ENCODE data around the gene TRAPPC12. TPM values are rescaled to one million over a fixed set of nuclear protein-coding genes. Genes with fewer than 3 reads are reported as not detected.

The TRAPPC12 gene
- 47.5 and 52.9 TPM in 2 replicates for total RNA-seq (2014; rRNA removed; shearing (Covaris generic))

DNA sequence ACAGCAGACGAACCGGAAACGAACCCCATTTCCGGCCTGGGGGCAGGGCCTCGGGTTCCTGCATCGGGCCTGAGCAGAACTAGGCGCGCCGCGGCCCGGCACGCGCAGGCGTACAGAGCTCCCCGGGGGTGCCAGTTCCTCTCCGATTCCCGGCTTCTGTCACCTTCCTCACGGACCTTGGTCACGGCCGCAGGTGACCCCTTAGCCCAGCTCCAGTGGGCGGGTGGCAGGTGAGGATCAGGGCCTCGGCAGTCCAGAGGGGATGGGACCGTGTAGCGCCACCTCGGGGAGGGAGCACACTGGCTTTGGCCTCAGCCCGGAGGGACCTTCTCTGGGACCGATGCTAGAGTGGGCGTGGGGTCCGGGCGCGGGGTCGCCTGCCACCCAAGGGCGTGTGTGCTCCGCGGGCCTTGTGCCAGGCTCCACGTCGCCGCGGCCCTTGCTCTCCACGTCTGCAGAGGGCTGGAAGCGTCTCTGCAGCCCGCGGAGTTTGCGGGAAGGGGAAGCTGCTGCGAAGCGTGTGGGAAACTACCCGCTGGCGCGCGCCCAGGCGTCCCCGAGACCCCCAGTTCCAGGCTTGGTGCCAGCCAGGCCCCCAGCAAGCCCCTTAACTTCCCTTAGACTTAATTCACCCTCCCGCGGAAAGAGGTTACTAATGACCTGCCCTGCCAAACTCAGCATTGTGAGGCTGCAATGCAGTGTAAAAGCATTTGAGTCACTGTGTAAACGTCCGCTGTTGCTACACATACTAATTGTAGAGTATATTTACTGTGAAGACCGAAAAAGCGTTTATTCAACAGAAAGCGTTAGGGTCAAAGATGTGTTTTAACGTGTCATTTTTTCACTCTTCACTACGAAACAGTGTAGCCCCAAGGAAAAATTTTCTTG lies at the start of gene TRAPPC12:
Gene TRAPPC12, plus strand, starts transcription at position 48 of the 888 bp plus-strand sequence. CDS start 7,930 bp downstream, outside the sequence.
- Histone ChIP-seq H3K9me3 (replicated peaks) (no peaks in the 10 kb centered on the region), H3K27ac (peak within 1 kb of the TSS; percentile 56), H3K4me1 (0 out of 2 replicates have a peak, but pooled peaks cover 3% of the 10 kb centered on the region), H3K4me3 (peak within 1 kb of the TSS; percentile 81), H3K36me3 (peaks cover 18% of the 10 kb centered on the region; the same call in 1 of the 2 replicates), H3K27me3 (no peaks in the 10 kb centered on the region)
- DNase-seq, result peak; percentile 91 to 94

DNA sequence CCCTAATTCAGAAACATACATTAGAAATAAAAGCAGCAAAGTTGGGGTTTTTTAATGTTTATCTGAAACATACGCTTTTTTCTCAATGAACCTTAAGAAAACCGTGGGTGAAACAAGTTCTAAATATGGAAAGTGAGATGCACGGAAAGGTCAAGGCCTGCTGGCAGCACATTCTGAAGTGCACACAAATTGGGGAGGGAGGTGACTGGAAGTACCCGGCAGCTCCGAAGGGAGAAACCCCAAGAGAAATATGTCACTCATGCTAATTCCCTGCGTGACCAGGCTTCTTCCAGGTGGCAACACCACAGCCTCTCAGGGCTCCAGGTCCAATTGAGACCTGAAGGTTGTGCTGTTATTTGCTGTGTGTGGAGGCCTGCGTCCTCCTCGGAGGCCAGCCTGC lies 47.4 kb upstream of the TRAPPC12 start:
- DNase-seq, result no peak
- Histone ChIP-seq H3K27ac (no peak overlapping the region), H3K36me3 (peaks cover 11% of the 10 kb centered on the region; the same call in 1 of the 2 replicates), H3K4me3 (no peak overlapping the region), H3K4me1 (peaks cover 3% of the 10 kb centered on the region; the same call in 1 of the 2 replicates), H3K9me3 (replicated peaks) (no peaks in the 10 kb centered on the region), H3K27me3 (no peaks in the 10 kb centered on the region)

DNA sequence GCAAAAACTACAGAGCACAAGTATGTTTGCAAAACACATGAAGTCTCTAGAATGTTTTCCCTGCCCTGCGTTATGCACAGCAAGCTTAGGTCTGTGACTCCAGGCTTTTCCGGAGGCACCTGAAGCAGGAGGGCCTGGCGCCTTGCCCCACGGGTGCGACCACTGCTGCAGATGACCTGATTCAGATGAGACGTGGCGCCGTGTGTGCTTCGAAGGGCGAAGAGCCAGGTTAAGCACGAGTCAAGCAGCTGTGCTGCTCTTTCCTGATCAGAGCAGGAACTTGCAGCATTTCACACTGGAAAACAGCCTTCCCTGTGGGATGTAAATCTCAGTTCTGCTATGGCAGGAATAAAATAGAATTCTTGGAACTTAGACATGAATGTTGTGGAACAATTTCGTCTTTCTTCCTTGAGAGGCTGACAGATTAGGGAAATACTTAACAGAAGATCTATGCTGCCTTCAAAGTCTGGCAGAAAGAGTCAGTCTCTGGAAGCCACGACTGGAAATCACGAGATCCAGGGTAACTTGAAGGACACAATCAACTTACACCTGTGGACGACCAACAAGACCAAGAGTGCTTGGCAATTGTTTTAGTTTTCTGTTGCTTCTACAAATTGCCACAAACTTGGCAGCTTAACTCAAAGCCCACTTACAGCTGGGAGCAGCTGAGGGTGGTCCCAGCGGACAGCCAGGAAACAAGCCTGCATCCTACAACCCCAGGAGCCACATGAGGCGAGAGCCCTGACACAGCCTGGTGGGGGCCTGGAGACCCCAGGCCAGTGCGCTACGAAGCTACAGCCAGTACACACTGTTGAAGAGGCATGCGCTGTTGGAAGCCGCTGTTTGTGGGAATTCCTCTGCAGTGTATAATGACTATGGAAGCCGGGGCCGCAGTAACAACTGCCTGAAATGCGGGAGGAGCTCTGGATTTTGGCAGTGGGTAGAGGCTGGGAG lies 44.8 kb upstream of the TRAPPC12 start:
- Histone ChIP-seq H3K36me3 (peaks cover 18% of the 10 kb centered on the region; the same call in 1 of the 2 replicates), H3K4me3 (no peak overlapping the region), H3K9me3 (replicated peaks) (no peaks in the 10 kb centered on the region), H3K27me3 (no peaks in the 10 kb centered on the region), H3K4me1 (no peaks in the 10 kb centered on the region), H3K27ac (no peak overlapping the region)
- no peak for DNase-seq

DNA sequence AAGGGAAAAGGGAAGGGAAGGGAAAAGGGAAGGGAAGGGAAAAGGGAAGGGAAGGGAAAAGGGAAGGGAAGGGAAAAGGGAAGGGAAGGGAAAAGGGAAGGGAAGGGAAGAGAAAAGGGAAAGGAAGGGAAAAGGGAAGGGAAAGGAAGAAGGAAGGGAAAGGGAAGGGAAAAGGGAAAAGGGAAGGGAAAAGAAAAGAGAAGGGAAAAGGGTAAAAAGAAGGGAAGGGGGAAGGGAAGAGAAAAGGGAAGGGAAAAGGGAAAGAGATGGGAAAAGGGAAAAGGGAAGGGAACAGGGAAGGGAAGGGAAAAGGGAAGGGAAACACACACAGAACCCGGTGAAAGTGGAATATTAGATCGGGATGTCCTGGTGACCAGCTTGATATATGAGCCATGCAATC lies 42.6 kb upstream of the TRAPPC12 start:
- H3K4me1 ChIP-seq, result no peaks in the 10 kb centered on the region
- peaks cover 10% of the 10 kb centered on the region; the same call in 1 of the 2 replicates for H3K36me3 ChIP-seq
- H3K9me3 ChIP-seq (replicated peaks), result no peaks in the 10 kb centered on the region
- H3K27ac ChIP-seq, result no peak overlapping the region
- DNase-seq, result no peak
- H3K4me3 ChIP-seq, result no peak overlapping the region
- no peaks in the 10 kb centered on the region for H3K27me3 ChIP-seq

DNA sequence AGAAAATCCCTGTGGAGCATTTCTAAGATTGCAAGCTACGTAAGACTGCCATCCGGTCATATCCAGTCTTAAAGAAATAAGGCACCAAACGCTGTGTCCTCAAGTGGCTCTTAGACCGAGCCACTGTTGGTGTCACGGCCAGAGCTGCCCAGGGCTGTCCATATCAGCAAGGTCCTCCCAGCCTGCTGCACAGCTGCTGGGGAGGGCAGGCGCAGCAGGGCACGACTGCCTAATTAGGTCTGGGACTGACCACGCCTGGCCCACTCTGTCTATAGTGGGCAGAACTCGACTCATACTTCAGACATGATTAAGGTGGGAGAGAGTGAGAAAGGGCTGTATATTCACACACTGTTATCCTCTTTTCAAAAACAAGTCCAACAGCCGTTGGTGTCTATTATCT lies 41.2 kb upstream of the TRAPPC12 start:
- Histone ChIP-seq H3K4me1 (no peaks in the 10 kb centered on the region), H3K27ac (no peak overlapping the region), H3K4me3 (no peak overlapping the region), H3K27me3 (no peaks in the 10 kb centered on the region), H3K36me3 (peaks cover 10% of the 10 kb centered on the region; the same call in 1 of the 2 replicates), H3K9me3 (replicated peaks) (no peaks in the 10 kb centered on the region)
- no peak for DNase-seq

DNA sequence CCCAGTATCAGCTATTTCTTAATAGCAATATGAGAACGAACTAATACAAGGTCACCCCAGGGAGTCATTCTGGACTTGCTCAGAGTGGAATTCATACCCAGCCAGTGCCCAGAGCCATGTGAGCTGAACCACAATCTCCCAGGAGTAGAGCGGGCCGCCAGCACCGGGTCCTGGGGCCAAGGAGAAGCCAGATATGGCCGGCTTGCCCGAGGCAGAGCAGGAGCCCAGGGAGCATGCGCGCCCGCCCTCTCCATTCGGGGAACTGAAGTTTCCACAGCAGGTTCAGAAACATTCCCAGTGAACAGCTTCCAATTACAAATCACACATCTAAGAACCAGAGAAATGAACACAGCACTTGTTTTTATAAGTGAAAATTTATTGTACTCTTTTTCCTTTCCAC lies 39.4 kb upstream of the TRAPPC12 start:
- Histone ChIP-seq H3K36me3 (peaks cover 10% of the 10 kb centered on the region; the same call in 1 of the 2 replicates), H3K27ac (no peak overlapping the region), H3K9me3 (replicated peaks) (no peaks in the 10 kb centered on the region), H3K27me3 (no peaks in the 10 kb centered on the region), H3K4me1 (no peaks in the 10 kb centered on the region), H3K4me3 (no peak overlapping the region)
- DNase-seq, result no peak

DNA sequence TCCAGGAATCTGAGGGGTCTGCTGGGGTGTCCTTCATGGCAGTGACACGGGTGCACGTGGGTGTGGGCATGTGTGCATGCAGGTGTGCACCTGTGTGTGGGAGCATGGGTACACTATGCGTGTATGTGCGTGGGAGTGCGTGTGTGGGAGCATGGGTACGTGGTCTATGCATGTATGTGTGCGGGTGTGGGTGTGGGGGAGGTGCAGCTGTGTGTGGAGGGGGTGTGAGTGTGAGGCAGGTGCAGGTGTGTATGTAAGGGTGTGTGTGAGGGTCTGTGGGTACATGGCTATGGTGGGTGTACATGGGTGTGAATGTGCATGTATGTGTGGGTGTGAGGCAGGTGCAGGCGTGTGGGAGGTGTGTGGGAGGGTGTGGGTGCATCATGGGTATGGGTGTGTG lies 38.2 kb upstream of the TRAPPC12 start:
- no peaks in the 10 kb centered on the region for H3K9me3 ChIP-seq (replicated peaks)
- H3K4me1 ChIP-seq, result no peaks in the 10 kb centered on the region
- H3K4me3 ChIP-seq, result no peak overlapping the region
- peaks cover 7% of the 10 kb centered on the region; the same call in 1 of the 2 replicates for H3K36me3 ChIP-seq
- no peak overlapping the region for H3K27ac ChIP-seq
- no peaks in the 10 kb centered on the region for H3K27me3 ChIP-seq
- no peak for DNase-seq

DNA sequence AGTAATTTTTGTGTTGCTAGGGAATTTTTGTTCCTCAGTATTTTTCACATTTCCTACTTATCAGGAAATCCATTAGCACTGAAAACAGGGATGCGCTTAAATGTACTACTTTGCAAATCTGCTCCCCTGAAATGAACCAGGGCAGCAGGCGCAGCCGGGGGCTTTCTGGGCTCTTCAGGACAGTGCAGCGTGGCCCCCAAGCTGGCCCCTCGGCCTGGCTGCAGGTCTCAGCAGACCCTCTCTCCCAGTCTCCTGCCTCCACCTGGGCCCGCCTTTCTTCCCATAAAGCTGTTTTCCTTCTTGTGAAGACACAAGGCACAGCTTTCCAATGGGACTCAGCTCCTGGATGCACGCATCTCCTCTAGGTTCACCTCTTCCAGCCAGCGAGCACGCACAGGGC lies 37.2 kb upstream of the TRAPPC12 start:
- H3K9me3 ChIP-seq (replicated peaks), result no peaks in the 10 kb centered on the region
- no peak overlapping the region for H3K27ac ChIP-seq
- DNase-seq, result no peak
- no peaks in the 10 kb centered on the region for H3K4me1 ChIP-seq
- peaks cover 7% of the 10 kb centered on the region; the same call in 1 of the 2 replicates for H3K36me3 ChIP-seq
- H3K27me3 ChIP-seq, result no peaks in the 10 kb centered on the region
- H3K4me3 ChIP-seq, result no peak overlapping the region

DNA sequence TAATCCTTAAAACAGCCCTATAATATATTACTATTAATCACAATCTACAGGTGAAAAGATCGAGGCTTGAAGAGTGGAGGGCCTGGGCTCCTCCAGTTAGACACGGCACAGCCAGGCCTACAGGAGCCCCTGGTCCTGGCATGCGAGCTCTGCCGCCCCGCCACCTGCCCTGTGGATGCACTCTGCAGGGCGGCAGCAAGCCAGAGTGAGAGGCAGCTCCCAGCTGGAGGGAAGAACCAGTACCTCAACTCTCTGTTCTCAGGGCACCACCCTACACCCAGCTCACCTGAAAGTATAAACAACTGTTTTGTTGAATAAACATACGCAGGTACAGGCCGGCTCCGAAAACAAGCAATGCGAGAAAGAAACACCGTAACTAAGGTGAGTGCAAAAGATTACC lies 36.5 kb upstream of the TRAPPC12 start:
- Histone ChIP-seq H3K27me3 (no peaks in the 10 kb centered on the region), H3K9me3 (replicated peaks) (no peaks in the 10 kb centered on the region), H3K36me3 (0 out of 2 replicates have a peak, but pooled peaks cover 5% of the 10 kb centered on the region), H3K4me3 (no peak overlapping the region), H3K4me1 (no peaks in the 10 kb centered on the region), H3K27ac (no peak overlapping the region)
- DNase-seq, result no peak

DNA sequence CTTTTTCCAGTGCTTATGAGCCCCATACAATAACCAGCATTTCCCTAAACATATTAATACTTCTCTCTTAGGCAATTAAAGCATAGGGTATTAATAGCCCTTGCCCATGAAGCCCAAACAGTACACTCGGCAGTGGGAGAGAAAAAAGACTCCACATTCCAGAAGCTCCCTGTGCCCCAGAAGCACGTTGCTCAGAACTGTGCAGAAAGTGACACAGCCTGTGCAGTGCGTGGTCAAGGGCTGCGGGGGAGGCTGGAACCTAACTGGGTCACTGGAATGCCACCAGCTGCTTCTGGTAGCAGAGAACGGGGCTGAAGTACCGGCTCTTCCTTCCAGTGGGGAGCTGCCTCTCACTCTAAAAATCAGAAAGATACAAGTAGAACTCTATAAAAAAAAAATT lies 34.6 kb upstream of the TRAPPC12 start:
- Histone ChIP-seq H3K4me1 (no peaks in the 10 kb centered on the region), H3K9me3 (replicated peaks) (no peaks in the 10 kb centered on the region), H3K36me3 (peaks cover 2% of the 10 kb centered on the region; the same call in 1 of the 2 replicates), H3K27ac (no peak overlapping the region), H3K27me3 (no peaks in the 10 kb centered on the region), H3K4me3 (no peak overlapping the region)
- no peak for DNase-seq

DNA sequence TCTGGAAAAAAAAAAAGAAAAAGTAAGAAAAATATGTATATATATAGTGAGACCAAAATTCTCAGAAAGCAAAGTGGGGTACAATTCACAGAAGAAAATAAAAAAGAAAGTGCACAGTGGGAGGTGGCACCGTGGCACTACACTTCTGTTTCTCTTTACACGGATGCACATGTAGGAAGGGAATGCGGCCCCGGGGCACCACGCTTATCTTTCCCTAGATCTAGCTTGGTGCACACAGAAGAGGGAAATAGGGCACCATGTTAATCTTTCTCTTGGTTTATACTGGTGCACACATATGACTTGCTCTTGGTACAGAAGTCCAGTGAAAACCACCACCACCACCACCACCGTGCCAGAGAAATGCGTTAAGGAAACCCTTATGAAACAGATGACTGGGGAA lies 33.9 kb upstream of the TRAPPC12 start:
- Histone ChIP-seq H3K27me3 (no peaks in the 10 kb centered on the region), H3K9me3 (replicated peaks) (no peaks in the 10 kb centered on the region), H3K4me3 (no peak overlapping the region), H3K36me3 (peaks cover 6% of the 10 kb centered on the region; the same call in 1 of the 2 replicates), H3K4me1 (no peaks in the 10 kb centered on the region), H3K27ac (no peak overlapping the region)
- no peak for DNase-seq

DNA sequence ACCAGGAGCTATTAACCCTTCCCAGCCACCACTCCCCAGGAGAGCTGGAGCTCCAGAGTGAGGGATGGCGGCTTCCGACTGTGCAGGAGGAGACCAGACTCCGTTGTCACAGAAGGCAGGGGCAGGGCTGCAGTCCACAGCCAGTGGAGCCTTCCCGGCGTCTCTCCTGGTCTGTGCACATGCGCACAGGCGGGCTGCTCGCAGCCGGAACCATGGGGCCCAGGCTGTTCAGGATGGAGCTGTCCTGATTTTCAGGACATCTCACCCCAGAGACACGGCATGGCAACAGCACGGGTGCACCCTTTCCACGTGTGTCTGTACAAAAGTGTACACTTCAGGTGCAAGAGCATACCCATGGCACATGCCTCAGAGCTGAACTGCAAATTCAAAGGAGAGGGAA lies 30.7 kb upstream of the TRAPPC12 start:
- no peak for DNase-seq
- H3K27ac ChIP-seq, result no peak overlapping the region
- H3K27me3 ChIP-seq, result no peaks in the 10 kb centered on the region
- H3K4me3 ChIP-seq, result no peak overlapping the region
- H3K36me3 ChIP-seq, result peaks cover 20% of the 10 kb centered on the region
- H3K4me1 ChIP-seq, result no peaks in the 10 kb centered on the region
- no peaks in the 10 kb centered on the region; the same call in 1 of the 2 replicates for H3K9me3 ChIP-seq (replicated peaks)

DNA sequence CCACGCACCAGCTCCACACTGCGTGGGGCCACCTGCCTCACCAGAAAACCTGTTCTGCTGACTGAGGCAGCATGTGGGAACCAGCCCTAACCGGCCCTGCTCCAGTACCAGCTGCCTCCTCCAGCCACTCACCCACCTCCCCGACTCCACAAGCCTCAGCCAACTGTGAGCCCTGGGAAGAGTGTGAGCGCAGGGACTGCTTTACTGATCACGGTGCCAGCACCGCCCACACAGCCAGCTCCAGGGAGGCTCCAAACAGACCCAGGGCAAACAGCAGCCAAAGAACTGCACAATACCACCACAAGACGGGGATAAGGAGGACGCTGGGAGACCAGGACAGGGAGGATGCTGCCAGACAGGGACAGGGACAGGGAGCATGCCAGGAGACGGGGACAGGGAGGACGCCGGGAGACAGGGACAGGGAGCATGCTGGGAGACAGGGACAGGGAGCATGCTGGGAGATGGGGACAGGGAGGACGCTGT lies 30.2 kb upstream of the TRAPPC12 start:
- H3K4me1 ChIP-seq, result no peaks in the 10 kb centered on the region
- H3K27me3 ChIP-seq, result no peaks in the 10 kb centered on the region
- DNase-seq, result no peak
- no peak overlapping the region for H3K4me3 ChIP-seq
- H3K36me3 ChIP-seq, result peaks cover 20% of the 10 kb centered on the region
- no peak overlapping the region for H3K27ac ChIP-seq
- no peaks in the 10 kb centered on the region; the same call in 1 of the 2 replicates for H3K9me3 ChIP-seq (replicated peaks)

DNA sequence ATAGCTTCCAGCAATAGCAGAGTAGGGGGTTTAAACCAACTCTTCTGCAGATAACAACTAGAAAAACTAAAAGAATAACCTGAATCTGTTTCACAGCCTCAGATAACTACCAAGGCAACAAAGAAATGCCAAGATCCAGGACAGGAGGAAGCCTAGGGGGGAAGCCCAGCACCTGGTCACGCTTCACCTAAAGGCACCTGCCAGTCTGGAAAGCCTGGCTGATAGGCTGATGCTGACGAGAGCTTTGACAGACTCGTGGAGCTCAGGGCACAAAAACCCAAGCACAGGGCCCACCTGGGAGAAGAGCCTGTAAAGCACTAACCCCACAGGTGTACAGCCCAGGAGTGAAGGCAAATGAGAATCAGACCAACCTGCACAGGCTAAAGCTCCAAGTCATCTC lies 24.5 kb upstream of the TRAPPC12 start:
- H3K27ac ChIP-seq, result no peak overlapping the region
- DNase-seq, result no peak
- no peak overlapping the region for H3K4me3 ChIP-seq
- peaks cover 6% of the 10 kb centered on the region for H3K4me1 ChIP-seq
- no peaks in the 10 kb centered on the region for H3K27me3 ChIP-seq
- H3K9me3 ChIP-seq (replicated peaks), result no peaks in the 10 kb centered on the region; the same call in 1 of the 2 replicates
- H3K36me3 ChIP-seq, result peaks cover 18% of the 10 kb centered on the region
